Activated naive CD4-positive, alpha-beta T cell (primary cell): Measurements from ENCODE around the gene AFDN.

Source experiments
- DNase-seq, 4 experiments: peaks; one replicate each; lab custom pipeline; 2025; lab: John Stamatoyannopoulos, UW

AFDN gene

DNA sequence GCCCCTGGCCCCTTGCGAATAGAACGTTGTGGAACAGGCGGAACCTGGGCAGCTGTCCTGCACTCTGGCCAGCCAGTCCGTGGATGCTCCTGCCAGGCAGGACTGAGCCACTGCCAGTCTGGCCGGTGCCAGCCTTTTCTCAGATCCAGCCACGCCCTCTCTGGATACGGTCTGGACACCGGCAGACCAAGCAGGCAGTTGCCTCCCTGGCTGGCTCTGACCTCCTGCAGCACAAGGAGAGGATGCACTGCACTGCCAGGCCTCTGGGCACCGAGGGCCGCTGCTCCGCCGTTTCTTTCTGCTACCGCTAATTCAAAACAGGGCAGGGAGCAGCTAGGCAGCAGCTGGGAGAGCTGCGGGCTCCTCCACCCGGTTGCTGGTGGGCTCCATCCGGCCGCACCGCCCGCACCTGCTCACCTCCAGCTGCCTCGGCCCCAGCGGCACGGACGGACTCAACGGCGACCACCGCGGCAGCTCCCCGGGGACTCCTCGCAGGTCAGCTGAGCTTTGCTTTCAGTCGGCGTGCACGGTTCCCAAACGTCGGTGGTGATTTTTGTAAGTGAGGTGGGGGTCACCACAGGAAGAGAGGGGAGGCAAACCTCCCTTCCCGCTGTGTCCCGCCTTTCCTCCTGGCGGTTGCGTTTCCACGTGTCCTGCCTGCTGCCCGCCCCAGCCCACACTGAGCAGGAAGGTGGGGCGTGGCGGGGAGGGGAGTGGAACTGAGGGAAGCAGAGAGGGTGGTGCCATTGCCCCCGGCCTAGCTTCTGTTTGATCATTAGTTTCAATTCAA is 30.3 kb upstream of the AFDN start:
- DNase-seq, result no peak

DNA sequence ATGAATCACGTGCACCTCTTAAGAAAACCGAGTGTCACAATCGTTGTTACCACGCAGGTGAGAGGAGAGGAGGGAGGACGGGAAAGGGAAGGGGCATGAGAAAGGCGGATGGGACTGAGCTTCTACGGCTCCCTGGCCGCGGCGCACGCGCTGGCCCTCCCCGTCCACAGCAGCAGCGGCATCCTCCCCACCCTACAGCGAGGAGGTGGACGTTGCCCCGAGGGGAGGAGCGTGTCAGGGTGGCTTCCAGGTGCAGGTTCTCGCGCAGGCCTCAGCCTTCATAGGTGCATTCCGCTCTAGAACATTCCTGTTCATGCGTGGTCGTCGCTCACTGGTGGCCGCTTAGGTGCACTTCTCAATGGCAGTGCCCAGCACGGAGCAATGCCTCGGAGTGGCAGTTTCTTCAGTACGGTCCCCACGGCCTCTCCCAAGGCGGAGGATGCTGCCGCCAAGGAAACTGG is 29.7 kb upstream of the AFDN start:
- no peak for DNase-seq

DNA sequence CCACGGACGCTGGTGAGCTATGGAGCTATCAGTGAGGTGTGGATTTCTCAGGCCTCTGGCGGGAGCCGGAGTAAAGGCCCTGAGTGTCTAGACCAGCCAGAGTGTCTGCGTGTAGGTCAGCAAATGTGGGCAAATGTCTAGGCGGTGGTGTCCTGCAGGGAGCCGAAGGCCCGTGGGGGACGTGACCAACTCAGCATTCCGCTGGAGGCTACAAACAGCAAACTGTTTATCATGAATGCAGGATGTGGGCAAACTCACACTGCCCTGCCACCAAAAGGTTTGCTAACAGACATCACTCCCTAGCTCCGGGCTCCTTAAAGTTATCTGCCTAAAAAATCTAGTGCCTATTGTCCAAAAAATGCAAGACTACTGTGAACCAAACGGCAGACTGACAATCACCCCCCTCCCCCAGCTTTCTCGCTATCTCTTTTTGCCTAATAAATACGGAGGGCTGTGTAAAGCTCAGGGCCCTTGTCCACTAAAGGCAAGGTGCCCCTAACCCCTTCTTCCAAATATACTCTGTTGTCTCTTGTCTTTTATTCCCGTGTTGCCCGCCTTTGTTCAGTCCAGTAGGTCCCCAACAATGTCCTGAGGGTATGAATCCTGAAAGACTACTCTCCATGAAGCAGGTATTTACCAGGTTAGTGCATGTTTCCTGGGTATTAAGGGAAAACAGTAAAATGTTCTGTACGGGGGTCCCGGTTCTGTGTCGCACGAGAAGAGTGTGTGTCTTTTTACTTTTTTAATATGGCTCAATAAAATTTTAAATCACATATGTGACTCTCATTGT is 29.0 kb upstream of the AFDN start:
- DNase-seq, result no peak

DNA sequence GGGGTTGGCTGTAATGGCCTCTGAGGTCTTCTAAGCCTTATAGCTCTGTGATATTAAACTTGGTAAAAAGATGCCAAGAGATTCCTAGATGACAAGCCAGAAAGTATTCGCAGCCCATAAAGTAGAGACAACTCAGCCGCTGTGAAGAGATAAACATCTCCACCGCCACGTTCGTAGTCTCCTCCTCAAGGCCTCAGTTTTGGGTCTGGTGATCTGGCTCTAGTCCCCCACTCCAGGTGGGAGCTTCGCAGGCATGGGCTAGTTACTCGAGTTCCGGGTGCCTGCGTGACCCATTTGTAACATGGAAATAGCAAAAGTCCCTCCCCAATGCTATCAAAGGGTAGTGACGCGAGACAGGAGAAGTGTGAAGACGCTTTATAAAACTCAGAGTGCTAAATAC is 28.3 kb upstream of the AFDN start:
- no peak for DNase-seq

DNA sequence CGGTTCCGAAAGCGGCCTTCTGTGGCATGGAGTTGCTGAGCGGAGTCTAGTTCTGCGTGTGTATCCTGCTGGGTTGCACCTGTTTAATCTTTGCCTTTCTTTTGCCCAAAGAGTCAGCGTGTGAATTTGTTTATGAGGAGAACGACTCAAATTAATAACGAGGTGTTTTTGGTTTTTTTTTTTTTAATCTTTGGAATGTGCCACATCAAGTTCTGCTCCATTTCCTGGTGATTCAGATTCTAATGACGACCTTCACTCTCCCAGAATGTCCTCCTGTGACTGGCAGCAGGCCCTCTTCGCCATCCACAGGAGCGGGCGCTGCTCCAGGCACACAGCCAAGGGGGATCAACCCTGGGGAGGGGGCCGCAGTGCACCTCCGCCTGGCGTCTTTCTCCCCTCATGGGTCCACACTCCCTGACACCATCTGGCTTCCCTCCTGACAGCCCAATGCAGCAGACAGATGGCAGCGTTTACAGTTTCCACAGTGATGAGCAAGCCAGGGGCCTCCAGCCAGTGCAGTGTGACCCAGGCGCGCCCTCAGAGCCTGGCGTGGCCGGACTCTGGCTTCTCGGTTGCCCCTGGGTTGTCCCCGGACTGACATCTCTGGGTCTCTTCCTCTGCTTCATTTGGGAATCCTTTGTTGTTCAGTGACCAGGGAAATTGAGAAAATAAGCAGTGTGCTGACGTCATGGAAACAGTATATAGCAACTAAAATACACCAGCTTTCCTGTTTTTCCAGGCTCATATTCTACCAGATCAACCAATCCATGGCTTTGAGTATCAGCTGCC is 27.5 kb upstream of the AFDN start:
- no peak for DNase-seq

DNA sequence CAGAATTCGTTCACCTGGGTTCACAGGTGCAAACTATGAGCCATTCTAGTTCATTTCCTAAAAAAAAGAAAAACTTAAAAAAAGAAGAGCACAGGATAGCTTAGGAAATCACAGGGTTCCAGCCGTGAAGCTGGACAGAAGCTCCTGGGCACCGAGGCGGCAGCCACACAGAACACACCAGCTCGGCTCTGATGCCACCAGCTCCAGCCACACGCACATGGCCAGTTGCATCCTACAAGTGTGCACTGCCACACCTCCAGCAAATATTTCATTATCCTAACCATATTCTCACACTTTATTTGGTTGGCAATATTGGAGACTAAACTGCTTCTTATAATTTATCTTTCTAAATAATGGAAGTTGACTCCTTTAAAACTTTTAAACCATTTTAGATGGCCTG is 26.2 kb upstream of the AFDN start:
- no peak for DNase-seq

DNA sequence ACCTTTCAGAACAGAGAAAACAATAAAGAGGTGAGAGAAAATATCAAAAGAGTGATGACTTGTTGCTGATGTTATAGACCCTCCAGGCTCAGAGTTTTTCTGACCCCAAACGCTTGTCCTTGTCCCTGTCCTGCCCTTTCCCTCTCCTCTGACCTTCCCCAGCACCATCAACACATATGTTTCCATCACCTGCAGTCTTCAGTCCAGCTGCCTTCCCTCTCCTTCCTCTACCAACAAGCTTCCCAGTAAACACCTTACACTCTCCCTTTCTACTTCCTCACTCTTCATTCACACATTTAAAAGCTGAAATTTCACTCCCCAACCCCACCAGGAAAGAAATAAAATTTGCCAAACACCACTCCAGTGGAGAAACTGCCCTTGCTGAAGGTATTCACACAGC is 25.4 kb upstream of the AFDN start:
- DNase-seq, result no peak

DNA sequence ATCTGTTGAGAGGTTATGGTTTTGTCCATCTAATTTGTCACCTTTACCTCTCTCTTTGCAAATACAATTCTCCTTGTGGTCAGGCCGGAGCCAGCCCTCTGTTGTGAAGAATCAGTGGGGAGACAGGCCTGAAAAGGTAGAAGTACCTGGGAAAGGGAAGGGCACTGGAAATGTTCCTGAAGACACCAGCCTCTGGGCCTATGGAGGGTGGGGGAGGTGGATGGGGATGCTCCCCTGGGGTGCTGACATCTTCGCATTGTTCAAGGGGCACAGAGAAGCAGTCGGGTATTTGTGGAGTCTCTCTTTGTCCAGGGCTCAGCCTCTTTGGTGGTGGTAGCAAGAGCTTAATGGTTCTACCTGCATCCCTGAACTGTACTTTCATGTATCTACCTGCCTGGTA is 24.4 kb upstream of the AFDN start:
- DNase-seq, result no peak

DNA sequence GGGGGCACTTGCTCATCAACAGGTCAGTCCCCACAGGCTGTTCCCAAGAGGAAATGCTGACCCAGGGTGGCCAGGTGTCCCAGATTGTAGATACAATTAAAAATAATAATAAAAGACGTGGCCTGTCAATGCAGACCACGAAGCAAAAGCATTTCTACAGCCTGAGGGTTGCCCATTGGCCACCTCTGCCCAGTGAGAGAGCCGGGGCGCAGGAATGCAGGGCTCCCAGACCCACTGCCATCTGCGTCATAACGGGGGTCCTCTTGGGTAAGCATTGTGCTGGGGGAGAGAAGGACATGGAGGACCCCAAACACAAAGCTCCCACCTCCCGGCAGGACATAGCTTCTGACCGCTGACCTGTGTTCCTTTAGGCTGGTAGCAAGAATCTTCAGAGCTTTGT is 22.9 kb upstream of the AFDN start:
- DNase-seq, result no peak

DNA sequence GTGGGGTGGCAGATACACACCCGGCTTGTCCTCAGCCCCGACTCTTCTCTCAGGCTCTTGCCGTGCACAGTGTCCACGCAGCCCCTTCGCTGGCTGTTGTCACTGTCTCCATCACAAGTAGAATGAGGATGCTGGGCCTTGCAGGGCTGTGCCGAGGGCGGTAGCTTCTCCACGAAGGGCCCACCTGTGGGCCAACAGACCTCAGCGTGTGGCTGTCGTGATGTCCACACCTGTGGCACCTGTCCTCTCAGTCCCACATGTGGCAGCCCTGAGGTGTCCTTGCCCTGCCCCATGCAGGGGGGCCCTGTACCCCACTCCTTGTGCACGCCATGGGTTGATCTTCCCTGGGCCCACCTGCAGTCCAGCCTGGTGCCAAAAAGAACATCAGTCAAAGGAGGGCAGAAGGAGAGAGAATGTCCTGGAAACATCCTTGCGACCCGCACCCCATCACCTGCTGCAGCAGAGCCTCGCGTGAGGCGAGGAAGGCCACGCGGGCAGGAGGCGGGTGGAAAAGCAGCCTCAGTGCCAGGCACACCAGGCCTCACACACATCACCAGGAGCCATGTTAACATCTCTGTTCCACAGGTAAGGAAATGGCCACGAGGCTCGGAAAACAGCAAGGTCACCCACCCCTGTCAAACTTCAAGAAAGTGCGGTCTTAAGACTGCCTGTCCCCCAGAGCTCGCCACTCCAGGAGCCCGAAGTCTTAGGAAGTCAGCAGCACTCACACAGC is 22.3 kb upstream of the AFDN start:
- DNase-seq, result no peak

DNA sequence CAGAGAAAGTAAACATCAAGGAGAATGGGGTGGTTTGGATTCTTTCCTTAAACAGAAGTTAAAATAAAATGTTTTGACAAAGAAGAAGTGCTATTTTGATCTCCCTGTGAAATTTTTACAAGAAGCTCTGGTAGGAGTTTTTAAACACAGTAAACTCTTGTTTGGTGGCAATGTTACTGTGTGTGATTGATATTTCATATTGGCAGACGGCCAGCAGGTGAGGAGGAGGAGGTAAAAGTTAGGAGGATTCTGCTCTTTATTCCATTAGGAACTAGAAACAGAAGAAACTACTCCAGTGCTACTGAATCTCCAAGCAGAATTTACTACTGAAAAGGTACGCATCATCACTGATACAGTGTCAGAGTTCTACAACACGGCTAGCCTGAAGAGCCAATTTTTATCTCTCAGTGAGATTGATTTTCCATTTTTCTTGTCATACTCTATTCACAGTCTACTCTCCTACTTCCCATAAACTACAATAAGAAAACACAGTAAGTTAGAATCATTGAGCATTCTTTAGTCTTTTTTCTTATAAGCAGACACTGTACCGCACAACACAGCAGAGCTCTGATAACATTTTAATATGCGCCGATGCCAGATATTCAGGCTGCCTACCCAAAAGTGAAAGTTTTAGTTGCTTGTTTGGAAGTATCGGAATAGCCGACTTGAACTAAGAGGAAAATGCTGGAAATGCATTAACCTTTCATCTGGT is 21.2 kb upstream of the AFDN start:
- DNase-seq, result no peak

DNA sequence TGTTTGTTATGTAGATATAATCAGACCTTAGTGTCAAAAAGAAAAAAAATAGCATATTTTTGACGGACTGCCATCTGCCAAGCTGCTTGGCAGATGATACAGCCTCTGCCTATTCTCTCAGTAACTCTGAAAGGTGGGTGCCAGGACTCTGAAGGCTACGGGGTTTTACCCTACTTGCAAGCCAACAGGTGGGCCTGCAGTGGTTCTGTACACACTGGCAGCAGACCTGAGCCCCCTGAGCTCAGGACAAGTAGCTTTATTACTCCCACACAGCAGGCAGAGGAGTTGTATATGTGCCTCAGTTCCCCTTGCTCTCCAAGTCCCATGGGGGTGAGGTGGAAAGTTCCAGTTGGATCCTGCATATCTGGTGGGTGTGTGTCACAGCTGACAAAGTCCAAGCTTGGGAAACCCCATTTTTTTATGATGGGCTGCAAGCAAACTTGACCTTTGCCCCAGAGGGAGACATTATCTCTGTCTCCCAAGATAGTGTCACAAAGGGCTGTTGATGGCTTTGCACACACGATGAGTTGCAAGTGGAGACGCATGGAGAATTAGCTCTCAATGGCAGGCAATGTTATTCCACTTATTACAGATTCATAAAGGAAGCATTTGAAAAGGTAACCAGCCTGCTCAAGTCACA is 20.5 kb upstream of the AFDN start:
- no peak for DNase-seq

DNA sequence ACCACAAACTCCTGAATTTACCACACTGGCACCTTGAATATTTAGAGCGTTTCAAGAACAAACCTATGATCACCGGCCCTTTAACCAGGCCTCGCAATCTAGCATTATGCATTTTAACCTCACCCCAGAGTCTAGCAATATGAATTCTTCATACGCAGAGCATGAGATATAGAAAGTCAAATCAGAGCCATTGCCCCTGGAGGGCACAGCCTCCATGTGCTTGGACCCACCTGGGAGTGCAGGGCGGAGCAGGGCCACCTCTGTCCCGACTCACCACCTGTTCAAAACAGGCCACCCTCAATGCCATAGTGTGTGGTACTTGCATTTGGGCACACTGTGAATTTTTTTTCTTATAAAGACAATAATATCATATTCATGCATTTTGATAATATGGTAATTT is 19.5 kb upstream of the AFDN start:
- no peak for DNase-seq

DNA sequence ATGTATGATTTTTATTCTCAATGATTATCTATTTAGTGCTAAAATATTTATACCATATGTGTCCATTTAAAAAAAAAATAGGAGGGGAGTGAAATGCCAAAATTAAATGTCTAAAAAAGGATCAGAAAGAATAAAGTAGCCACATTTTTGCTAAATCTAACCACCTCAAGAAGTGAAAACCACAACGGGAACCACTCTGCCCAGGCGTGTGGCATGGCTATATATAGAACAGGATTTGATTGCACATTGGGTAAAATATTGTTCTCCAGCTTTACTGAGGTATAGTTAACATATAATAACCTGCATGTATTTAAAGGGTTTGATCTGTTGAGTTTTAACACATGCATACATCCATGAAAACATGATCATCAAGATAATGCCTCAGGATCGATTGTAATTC is 19.0 kb upstream of the AFDN start:
- DNase-seq, result no peak

DNA sequence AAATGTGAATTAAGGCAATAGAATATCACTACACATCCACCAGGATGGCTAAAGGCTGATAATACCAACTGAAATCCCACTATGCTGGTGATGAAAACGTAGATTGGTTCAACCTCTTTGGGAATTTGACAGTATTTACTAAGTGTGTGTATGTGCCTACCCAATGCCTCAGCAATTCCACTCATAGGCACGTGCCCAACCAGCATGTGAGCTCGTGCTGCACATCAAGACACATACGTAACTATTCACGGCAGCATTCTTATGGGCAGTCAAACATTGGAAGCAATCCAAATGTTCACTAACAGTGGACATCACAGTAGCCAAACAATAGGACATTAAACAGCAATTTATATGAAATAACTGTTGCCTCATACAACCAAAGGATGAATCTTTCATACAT is 15.7 kb upstream of the AFDN start:
- DNase-seq, result no peak

DNA sequence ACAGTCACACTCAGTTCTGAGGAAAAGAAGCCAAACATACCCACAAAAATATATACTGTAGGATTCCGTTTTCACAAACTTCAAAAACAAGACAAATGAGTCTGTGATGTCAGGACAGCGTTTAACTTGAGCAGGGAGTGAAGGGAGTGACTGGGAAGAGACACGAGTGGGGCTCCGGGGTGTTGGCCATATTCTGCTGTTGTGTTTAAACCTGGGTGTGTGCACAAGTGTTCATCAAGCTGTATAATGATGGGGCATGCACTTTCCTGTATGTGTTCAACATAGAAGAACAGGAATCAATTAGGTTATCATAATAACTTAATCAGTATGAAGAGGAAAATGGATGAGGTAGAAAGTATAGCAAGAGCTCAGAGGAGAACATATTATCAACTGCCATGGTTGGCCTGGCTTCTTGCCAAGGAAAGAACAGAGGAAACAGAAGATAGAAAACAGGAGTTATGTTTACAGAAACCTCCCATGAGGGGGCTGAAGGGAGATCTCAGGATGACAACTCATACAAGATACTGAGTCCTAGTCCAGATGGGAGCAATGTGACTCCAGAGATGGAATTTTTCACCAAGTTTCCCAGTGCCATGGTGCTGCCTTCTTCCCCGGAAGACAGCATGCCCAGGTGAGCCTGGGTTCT is 15.1 kb upstream of the AFDN start:
- no peak for DNase-seq

DNA sequence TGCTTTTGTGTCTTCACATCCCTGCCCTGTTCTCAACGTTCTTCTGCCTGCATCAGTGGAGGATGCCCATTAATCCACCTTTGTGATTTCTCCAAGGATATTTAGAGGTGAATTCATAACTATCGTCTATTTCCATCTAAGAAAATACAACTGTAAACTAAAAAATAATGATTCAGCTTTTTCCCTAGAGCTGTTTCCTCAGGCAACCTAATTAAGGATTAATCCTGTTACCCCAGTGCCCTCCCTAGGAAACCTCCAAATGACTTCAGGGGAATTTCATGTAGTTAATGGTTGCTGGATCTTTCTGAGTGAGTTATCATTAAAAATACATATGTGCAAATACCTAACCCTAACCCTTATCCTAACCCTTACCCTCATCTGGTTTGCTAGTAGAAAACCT is 14.6 kb upstream of the AFDN start:
- DNase-seq, result no peak

DNA sequence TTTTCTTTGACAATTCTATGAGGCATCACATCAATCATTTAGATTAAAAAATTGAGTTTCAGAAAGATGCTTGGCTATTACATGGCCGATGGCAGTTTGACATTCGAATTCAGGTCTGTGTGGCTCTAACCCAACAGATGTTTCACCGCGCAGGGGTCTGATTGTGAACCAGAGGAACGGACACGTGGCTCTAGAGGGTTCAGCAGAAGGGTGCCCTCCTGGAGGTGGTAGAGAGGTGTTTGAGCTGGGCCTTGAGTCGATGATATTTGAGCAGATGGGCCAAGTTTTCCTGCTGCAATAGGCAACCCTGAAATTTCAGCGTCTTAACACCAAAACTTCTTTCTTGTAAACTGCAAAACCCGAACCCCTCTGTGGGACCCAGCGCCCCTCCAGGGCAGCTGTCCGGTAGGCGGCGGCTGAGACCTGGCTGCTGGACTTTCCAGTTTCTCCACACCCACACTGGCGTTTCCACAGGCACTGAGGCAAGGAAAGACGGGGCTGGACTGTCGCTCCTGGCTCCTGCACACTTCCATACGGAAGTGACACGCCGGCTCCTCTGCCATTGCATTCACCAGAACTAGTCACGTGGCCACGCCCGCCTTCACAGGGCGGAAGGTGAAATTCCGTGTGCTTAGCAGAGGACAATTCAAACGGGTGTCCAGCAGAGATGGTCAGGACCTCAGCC is 11.3 kb upstream of the AFDN start:
- no peak for DNase-seq

DNA sequence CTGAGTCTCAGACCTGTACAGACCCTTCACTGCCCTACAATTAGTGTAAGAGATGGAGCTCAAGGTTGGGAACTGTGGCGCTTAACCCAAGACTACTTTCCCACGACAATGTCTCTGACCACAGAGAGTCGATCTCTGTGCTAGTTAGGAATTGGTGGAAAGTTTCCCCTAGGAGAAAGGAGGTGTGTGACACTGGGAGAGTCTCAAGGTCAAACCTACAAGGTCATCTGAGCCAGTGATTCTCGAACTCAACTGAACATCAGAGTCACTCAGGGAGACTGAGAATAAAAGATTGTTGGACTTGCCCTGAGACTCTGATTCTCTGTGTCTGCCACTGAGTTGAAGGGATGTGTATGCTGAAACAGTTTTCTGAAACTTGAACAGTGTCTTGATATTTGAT is 9.7 kb upstream of the AFDN start:
- no peak for DNase-seq

DNA sequence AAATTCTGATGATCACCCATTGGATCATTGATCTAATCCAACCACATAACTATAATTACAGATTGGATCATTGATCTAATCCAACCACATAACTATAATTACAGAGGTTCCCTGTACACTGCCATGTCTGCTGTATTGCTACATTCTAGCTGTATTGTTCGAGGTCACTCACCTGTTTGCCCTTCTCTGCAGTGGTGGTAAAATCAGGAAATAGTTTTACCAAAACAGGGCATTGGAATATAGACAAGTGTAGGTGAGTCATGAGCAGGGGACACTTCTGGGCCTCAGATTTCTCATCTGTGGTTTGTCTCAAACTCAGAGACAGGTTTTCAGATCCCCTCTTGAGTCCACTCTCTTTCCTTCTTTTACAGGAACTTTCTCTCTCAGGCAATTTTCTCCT is 9.0 kb upstream of the AFDN start:
- DNase-seq, result no peak
